Smooth muscle cell (in vitro differentiated cells): ENCODE results near the gene NREP. TPM values are rescaled to one million over a fixed set of nuclear protein-coding genes. Genes with fewer than 3 reads are reported as not detected.

Experiments used
- DNase-seq: peaks from one replicate; lab custom pipeline; 2025; ENCODE audit not compliant: unreplicated experiment; lab: John Stamatoyannopoulos, UW
- H2AFZ ChIP-seq: fragments of 200-600 bp; sonication (generic); 2 replicates; pipeline ENCODE4 v1.6.0; 2016; ENCODE audit warnings: antibody characterized with exemption, low read depth, mild to moderate bottlenecking
- H3F3A ChIP-seq: fragments of 200-600 bp; sonication (generic); 2 replicates; pipeline ENCODE4 v1.6.0; 2017; ENCODE audit warnings: antibody characterized with exemption, low read depth
- H3K27ac ChIP-seq: fragments of 200-600 bp; sonication (generic); 2 replicates; pipeline ENCODE4 v1.5.1; 2016; ENCODE audit warnings: low read depth, mild to moderate bottlenecking
- H3K27me3 ChIP-seq: fragments of 200-600 bp; sonication (generic); 2 replicates; pipeline ENCODE4 v1.6.1; 2016; ENCODE audit warnings: low read depth, mild to moderate bottlenecking
- H3K36me3 ChIP-seq: fragments of 200-600 bp; sonication (generic); 2 replicates; pipeline ENCODE4 v1.5.1; 2016; ENCODE audit warnings: low read depth
- H3K4me1 ChIP-seq: fragments of 200-600 bp; sonication (generic); 2 replicates; pipeline ENCODE4 v1.5.1; 2016; ENCODE audit warnings: low read depth
- H3K4me2 ChIP-seq: fragments of 200-600 bp; sonication (generic); 2 replicates; pipeline ENCODE4 v1.6.0; 2016; ENCODE audit warnings: mild to moderate bottlenecking
- H3K4me3 ChIP-seq: fragments of 200-600 bp; sonication (generic); 2 replicates; pipeline ENCODE4 v1.5.1; 2016; ENCODE audit warnings: mild to moderate bottlenecking
- H3K79me2 ChIP-seq: fragments of 200-600 bp; sonication (generic); 2 replicates; pipeline ENCODE4 v1.6.0; 2016; ENCODE audit warnings: low read depth, mild to moderate bottlenecking
- H3K9ac ChIP-seq: fragments of 200-600 bp; sonication (generic); 2 replicates; pipeline ENCODE4 v1.6.0; 2016; ENCODE audit warnings: low read depth
- H3K9me3 ChIP-seq: fragments of 200-600 bp; sonication (generic); replicated peaks from 2 replicates; pipeline ENCODE4 v1.5.1; 2016; ENCODE audit warnings: low read depth
- H4K20me1 ChIP-seq: fragments of 200-600 bp; sonication (generic); 2 replicates; pipeline ENCODE4 v1.6.0; 2016; ENCODE audit warnings: low read depth
- WGBS: methylation state at CpG from one replicate; pipeline ENCODE4 v1.1.7; 2016; ENCODE audit warnings: low lambda C conversion rate; 5-methylcytosine and 5-hydroxymethylcytosine counted together
- polyA plus RNA-seq: library from polyadenylated mRNA; unstranded; fragments of >200 nt; fragmentation: Nextera tagmentation; extraction: Ambion mirVana; gene quantifications from 2 replicates; pipeline ENCODE4 v1.2.1, GENCODE V29; 2016
- total RNA-seq: library from RNA; depleted of rRNA; stranded (reverse); fragments of >200 nt; gene quantifications from 2 replicates; pipeline ENCODE4 v1.2.3, GENCODE V29; 2014
- TF ChIP-seq, protein P1 (sequence below): fragments of 200-600 bp; sonication (generic); IDR thresholded peaks from 2 replicates; pipeline ENCODE4 v1.5.1; 2017; ENCODE audit warnings: borderline replicate concordance, mild to moderate bottlenecking, antibody characterized with exemption; ENCODE audit not compliant: insufficient read depth, poor library complexity, severe bottlenecking

Gene NREP
- total and polyA plus RNA-seq, 2 experiments from 2014 or later, result 191 to 270 TPM

DNA sequence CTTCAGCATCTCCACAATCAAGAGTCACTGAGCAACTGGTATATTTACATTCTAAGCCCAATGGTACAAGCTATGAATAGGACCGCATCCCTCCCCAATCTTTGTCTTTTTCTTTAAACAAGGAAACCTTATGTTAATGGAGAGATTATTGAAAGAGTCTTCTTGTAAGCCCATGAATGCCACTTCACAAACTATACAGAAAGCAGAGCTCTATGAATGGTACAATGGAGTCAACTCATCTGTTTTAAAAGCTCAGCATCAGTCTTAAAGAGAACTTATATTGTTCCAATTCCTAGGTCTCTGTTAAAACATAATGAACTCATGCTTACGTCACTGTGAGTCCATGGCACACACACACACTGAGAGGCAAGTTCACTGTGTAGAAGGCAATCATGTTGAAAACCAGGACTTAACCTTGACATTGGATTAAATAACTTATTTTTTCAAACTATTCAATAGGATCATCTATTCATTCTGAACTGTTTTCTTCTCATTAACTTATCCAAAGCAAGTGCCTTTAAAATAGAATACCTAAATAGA is 4.5 kb downstream of the NREP start:
- Histone ChIP-seq H3K4me2 (no peak overlapping the region), H3K4me3 (no peak overlapping the region), H3F3A (peaks cover 13% of the 10 kb centered on the region), H3K4me1 (peaks cover 24% of the 10 kb centered on the region), H3K36me3 (no peaks in the 10 kb centered on the region), H3K27ac (no peak overlapping the region), H3K9ac (no peak overlapping the region), H3K27me3 (no peaks in the 10 kb centered on the region), H3K79me2 (peaks cover 51% of the 10 kb centered on the region), H4K20me1 (no peaks in the 10 kb centered on the region), H3K9me3 (no peaks in the 10 kb centered on the region), H2AFZ (no peak overlapping the region)
- WGBS, result 98% methylated on average over 2 of the region's 2 CpGs
- TF ChIP-seq, protein P1, sequence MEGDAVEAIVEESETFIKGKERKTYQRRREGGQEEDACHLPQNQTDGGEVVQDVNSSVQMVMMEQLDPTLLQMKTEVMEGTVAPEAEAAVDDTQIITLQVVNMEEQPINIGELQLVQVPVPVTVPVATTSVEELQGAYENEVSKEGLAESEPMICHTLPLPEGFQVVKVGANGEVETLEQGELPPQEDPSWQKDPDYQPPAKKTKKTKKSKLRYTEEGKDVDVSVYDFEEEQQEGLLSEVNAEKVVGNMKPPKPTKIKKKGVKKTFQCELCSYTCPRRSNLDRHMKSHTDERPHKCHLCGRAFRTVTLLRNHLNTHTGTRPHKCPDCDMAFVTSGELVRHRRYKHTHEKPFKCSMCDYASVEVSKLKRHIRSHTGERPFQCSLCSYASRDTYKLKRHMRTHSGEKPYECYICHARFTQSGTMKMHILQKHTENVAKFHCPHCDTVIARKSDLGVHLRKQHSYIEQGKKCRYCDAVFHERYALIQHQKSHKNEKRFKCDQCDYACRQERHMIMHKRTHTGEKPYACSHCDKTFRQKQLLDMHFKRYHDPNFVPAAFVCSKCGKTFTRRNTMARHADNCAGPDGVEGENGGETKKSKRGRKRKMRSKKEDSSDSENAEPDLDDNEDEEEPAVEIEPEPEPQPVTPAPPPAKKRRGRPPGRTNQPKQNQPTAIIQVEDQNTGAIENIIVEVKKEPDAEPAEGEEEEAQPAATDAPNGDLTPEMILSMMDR, result no peak
- no peak for DNase-seq

DNA sequence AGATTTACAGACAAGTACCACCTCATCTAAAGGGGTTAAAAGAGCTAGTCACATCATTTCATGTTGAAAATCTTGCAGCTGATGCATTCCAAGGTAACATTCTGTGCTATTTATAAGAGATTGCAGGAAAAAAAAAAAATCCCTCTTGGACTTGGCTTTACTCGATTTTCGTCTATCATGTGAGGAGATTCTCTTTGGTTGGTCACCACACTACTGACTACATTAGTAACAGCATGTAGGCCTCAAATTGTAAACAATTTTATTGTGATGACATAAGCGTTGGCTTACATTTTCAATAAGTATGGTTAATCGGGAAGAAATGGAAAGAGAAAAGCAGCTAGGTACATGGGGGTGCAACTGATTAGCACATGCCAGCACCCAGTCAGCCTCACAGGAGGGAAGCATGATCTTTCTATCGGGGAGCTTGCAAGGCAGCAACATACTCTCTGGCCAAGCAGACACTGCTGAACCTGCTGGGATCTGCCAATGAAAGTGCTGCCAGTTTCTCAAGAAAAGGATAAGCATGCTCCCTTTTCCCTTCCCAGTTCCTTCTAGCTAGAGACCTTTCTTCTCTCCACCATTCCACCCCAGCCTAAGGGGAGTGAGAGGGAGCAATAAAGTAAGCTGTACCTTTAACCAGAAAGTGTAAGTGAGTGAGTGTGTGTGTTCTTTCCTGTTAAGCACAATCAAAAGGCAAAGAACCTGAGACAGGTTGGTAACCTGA is 7.5 kb downstream of the NREP start:
- no peaks in the 10 kb centered on the region for H4K20me1 ChIP-seq
- no peak for DNase-seq
- no peaks in the 10 kb centered on the region for H3K36me3 ChIP-seq
- WGBS, result 77% methylated on average over 5 of the region's 5 CpGs
- H2AFZ ChIP-seq, result no peak overlapping the region
- no peak overlapping the region for H3K4me3 ChIP-seq
- peaks cover 60% of the 10 kb centered on the region for H3K79me2 ChIP-seq
- TF ChIP-seq, protein P1, result no peak
- peak overlapping the region; percentile 59 for H3K9ac ChIP-seq
- H3K27me3 ChIP-seq, result no peaks in the 10 kb centered on the region
- H3K27ac ChIP-seq, result peak overlapping the region; percentile 89
- H3K9me3 ChIP-seq, result no peaks in the 10 kb centered on the region
- H3K4me2 ChIP-seq, result no peak overlapping the region
- H3F3A ChIP-seq, result peaks cover 24% of the 10 kb centered on the region
- peaks cover 17% of the 10 kb centered on the region for H3K4me1 ChIP-seq

DNA sequence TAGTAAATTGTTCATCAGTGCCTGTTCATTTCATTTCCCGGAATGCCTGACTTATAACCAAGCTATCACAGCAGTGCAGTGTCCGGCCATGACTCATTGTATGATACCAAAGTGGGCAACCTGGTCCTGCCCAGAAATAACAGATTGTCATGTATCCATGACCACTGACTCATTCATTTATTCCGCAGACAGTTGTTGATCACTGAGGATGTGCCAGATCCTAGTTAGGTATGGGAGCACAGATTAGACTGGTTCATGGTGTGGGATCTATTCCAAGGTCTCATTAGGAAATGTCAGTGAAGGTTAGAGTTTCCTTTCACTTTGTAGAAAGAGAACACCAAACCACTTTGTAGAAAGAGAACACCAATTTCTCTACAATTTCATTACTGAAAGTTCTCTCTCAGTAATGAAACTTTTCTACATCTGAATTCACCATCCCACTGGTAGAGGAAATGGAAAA is 8.7 kb downstream of the NREP start:
- Histone ChIP-seq H2AFZ (no peak overlapping the region), H3K4me3 (no peak overlapping the region), H4K20me1 (no peaks in the 10 kb centered on the region), H3K4me1 (peaks cover 17% of the 10 kb centered on the region), H3K4me2 (peak overlapping the region; percentile 52), H3K79me2 (peaks cover 51% of the 10 kb centered on the region), H3K27me3 (no peaks in the 10 kb centered on the region), H3K9me3 (no peaks in the 10 kb centered on the region), H3K9ac (peak overlapping the region; percentile 59), H3F3A (peaks cover 28% of the 10 kb centered on the region), H3K27ac (peak overlapping the region; percentile 89), H3K36me3 (no peaks in the 10 kb centered on the region)
- no peak for DNase-seq
- TF ChIP-seq, protein P1, result no peak
- WGBS, result 31% methylated on average over 3 of the region's 3 CpGs
